Stomach smooth muscle (tissue), 2 donors: ENCODE results near the gene DIP2B.

Experiments used
- H3K27ac ChIP-seq: one replicate; pipeline ENCODE4 v1.7.0; 2013; ENCODE audit warnings: mild to moderate bottlenecking, low read length, inconsistent platforms
- H3K27me3 ChIP-seq, 2 donors: one replicate each; pipeline ENCODE4 v1.7.0; 2013; ENCODE audit warnings: low read length in 2 of 2; ENCODE audit not compliant: insufficient read depth in 2 of 2, control insufficient read depth in 1 of 2
- H3K36me3 ChIP-seq, 2 donors: one replicate each; pipeline ENCODE4 v1.7.0; 2013; ENCODE audit warnings: low read length in 2 of 2; ENCODE audit not compliant: control insufficient read depth in 2 of 2, insufficient read depth in 2 of 2
- H3K4me1 ChIP-seq: one replicate; pipeline ENCODE4 v1.7.0; 2013; ENCODE audit warnings: low read length; ENCODE audit not compliant: control insufficient read depth, insufficient read depth
- H3K4me3 ChIP-seq, 2 donors: one replicate each; pipeline ENCODE4 v1.7.0; 2013; ENCODE audit warnings: low read length in 2 of 2
- H3K9ac ChIP-seq, 2 donors: one replicate each; pipeline ENCODE4 v1.7.0; 2013; ENCODE audit warnings: low read length in 2 of 2, mild to moderate bottlenecking in 1 of 2
- H3K9me3 ChIP-seq, 2 donors: one replicate each; pipeline ENCODE4 v1.7.0; 2013; ENCODE audit warnings: low read length in 2 of 2; ENCODE audit not compliant: control insufficient read depth in 2 of 2
- donor health status: healthy.
- donor health status: Pancreatic carcinoma.

DIP2B gene

DNA sequence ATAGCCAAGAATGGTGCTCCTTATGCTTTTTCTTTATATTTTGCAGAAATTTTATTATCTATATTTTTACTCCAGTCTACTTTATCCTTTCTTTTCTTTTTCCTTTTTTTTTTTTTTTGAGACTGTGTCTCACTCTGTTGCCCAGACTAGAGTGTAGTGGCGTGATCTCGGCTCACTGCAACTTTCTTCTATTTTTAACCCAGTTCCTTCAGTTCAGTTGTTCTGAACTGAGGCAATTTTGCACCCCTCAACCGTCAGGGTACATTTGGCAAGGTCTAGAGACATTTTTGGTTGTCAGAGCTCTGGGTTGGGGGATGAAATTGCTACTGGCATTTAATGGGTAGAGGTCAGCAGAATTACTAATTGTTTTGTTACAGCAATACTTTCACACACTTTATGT lies 75.7 kb downstream of the DIP2B start:
- no peak overlapping the region for H3K27ac ChIP-seq

DNA sequence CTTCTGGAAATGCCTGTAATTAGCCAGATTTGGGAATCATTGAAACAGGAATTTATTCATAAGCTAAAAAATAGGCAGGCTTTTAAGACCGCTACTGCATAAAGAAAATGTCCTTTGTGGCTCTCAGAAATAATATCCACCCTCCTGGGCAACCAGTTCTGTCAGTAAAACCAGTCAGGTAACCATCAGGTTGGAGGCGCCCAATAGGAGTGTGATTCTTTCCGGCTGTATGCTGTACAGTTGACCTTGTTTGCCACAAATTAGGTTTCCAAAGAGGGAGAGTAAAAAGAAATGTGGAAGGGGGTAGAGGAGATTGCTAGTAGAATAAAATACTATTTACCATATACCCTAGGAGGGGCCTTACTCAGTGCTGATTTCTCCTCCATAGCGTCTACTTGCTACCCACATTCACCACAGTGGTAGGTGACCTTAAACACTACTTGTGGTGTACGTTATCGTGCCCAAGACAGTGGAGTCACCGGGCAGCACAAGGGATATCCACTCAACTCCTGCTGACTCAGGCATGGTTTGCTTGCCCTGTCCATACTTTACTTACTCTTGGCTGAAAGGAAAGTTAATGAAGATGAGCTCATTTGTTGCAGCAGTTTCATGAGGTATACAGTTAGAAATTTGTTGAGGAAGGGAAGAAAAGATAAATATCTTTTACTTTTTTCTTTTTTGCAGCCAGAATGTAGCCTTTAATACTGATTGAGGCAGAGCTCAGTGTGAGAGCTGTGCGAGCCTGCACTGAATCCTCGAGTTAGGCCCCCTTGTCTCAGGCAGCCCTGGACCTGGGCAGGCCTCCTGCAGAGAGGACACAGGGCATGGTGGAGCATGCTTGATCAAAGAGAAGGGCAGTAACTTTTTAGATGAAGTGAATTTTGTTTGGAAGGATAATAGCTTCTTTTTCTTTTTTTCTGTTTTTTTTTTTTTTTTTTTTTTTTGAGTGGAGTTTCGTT lies 76.7 kb downstream of the DIP2B start:
- Histone ChIP-seq H3K4me1 (no peaks in the 10 kb centered on the region), H3K9me3 (no peaks in the 10 kb centered on the region), H3K9ac (no peak overlapping the region), H3K36me3 (peaks cover 0 to 4% of the 10 kb centered on the region in 2 donors), H3K27ac (no peak overlapping the region), H3K4me3 (no peak overlapping the region), H3K27me3 (no peaks in the 10 kb centered on the region)

More for the DNA sequence above, 75.7 kb downstream of the DIP2B start:
- no peak overlapping the region for H3K9ac ChIP-seq
- H3K4me1 ChIP-seq: peaks cover 3% of the 10 kb centered on the region
- no peak overlapping the region for H3K4me3 ChIP-seq
- H3K36me3 ChIP-seq: peaks cover 0 to 4% of the 10 kb centered on the region in 2 donors
- no peaks in the 10 kb centered on the region for H3K9me3 ChIP-seq
- H3K27me3 ChIP-seq: no peaks in the 10 kb centered on the region

DNA sequence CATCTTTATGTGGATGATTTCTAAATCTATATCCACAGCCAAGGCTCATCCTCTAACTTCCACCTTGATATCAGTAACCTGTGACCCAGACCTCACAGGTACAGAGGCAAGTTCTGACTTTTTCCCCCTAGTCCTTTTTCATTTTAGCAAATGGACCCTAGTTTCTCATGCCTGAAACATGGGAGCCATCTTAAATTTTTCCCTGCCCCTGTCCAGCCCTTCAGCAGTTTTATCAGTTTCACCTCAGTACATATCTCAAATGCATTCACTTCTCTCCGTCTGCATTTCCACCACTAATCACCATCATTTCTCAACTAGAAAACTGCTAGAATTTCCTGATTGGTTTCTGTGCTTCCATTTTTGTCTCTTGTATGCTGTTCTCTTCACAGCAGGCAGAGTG lies 79.3 kb downstream of the DIP2B start:
- no peaks in the 10 kb centered on the region for H3K9me3 ChIP-seq
- H3K4me3 ChIP-seq: no peak overlapping the region
- no peak overlapping the region for H3K9ac ChIP-seq
- H3K27ac ChIP-seq: no peak overlapping the region
- no peaks in the 10 kb centered on the region for H3K4me1 ChIP-seq
- peaks cover 0 to 4% of the 10 kb centered on the region in 2 donors for H3K36me3 ChIP-seq
- H3K27me3 ChIP-seq: no peaks in the 10 kb centered on the region

DNA sequence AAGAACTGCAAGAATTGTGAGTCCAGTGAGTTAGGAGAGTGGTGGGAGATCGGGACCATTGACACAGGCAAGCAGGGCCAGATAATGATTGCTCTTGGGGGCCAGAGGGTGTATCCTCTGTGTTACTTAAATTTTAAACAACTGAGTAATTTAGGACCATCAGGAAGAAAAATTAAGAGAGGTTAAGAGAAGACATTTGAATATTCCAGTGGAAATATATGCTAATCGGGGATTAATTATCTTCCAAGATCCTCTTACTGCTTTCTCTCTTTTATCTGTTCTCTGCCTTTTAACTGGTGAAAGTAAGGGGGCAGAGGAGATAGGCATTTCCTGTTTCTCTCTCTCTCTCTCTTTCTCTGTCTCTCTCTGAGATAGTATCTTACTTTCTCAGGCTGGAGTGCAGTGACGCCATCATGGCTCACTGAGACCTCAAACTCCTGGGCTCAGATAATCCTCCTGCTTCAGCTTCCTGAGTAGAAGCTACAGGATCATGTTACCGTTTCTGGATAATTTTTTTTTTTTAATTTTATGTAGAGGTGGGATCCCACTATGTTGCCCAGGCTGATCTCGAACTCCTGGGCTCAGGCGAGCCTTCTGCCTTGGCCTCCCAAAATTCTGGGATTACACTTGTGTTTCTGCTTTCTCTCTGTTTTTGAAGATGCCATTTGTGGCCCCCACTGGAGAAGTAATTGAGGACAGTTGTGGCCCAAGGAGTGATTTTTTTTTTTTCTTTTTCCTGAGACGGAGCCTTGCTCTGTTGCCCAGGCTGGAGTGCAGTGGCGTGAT lies 85.1 kb downstream of the DIP2B start:
- H3K27me3 ChIP-seq: no peaks in the 10 kb centered on the region
- H3K9me3 ChIP-seq: no peaks in the 10 kb centered on the region
- H3K27ac ChIP-seq: no peak overlapping the region
- no peak overlapping the region for H3K4me3 ChIP-seq
- no peak overlapping the region for H3K9ac ChIP-seq
- H3K36me3 ChIP-seq: peaks cover 0 to 3% of the 10 kb centered on the region in 2 donors
- no peaks in the 10 kb centered on the region for H3K4me1 ChIP-seq

DNA sequence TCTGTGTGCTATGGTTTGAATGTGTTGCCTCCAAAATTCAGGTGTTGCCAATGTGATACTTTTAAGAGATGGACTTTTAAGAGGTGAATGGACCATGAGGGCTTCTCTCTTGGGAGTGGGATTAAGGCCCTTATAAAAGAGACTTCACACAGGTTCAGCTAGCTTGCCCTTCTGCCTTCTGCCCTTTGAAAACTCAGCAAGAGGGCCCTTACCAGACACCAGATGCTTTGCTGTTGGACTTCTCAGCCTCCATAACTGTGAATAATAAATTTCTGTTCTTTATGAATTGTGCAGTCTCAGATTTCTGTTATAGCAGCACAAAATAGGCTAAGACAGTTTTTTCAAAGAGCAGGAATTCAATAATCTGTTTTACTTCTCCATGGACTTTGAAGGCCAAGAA lies 86.1 kb downstream of the DIP2B start:
- no peaks in the 10 kb centered on the region for H3K4me1 ChIP-seq
- H3K27ac ChIP-seq: no peak overlapping the region
- H3K9ac ChIP-seq: no peak overlapping the region
- H3K4me3 ChIP-seq: no peak overlapping the region
- no peaks in the 10 kb centered on the region for H3K36me3 ChIP-seq
- H3K9me3 ChIP-seq: no peaks in the 10 kb centered on the region
- no peaks in the 10 kb centered on the region for H3K27me3 ChIP-seq

DNA sequence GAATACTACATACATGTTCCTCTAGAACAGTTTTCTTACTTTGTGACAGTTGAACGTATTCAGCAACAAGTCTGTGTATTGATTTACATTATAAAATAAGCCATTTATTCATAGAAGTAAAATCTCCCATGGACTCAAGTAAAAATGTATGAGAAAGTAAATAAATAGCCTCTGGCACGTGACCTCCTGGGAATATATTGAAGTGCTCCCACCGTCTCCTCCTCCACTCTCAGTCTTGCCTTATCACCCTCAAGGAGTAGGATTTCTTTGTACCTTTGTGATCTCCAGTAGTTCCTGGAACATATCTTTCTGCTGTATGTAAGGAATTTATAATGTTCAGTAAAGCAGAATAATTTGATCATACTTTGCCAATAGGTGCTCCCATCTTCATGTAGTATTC lies 90.9 kb downstream of the DIP2B start:
- H3K9ac ChIP-seq: no peak overlapping the region
- H3K4me1 ChIP-seq: peaks cover 3% of the 10 kb centered on the region
- no peak overlapping the region for H3K4me3 ChIP-seq
- H3K9me3 ChIP-seq: no peaks in the 10 kb centered on the region
- no peaks in the 10 kb centered on the region for H3K36me3 ChIP-seq
- H3K27me3 ChIP-seq: no peaks in the 10 kb centered on the region
- no peak overlapping the region for H3K27ac ChIP-seq

DNA sequence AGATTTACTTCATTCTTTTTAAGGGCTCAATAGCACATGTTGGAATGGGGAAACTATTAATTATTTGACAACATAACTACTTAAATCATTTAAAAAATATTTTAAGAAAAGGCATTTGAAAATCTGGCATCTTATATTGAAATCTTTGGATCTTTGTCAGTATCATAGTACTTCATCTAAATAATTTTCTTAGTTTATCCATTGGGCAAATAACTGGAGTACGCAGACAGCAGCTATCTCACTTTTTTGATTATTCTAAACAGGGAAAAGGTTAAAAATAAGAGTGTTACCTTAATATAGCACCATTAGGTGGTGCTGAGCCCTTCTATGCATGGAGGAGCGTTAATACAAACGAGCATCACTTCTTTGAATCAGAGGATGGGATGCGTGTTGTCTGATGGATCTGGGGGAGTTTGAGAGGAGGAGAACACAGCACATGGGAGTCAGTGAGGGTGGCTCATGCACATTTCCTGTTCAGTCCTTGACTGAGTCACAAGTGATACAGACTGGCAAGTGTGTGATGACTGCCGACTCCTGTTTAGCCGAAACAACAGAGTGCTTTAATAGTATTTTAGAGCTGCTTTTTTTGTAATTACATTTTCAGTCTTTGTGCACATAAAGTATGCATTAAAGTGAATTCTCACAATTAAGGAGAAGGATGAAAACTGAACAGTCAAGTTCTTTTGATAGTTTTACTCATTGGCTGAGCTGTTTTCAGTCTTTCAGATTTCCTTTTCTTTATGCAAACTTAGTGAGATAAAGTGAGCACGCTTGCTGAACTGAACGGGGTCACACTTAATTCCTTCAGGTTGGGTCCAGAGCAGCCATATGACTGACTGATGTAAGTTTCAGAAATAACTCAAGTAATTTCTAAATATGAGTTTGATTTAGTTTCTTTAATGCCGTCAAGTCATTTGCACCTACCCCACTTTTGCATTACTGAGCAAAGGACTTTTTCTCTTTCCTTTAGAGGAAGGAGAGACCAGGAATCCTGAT lies 92.7 kb downstream of the DIP2B start:
- H3K9ac ChIP-seq: no peak overlapping the region
- no peaks in the 10 kb centered on the region for H3K27me3 ChIP-seq
- H3K27ac ChIP-seq: no peak overlapping the region
- H3K4me3 ChIP-seq: no peak overlapping the region
- H3K4me1 ChIP-seq: peaks cover 3% of the 10 kb centered on the region
- no peaks in the 10 kb centered on the region for H3K9me3 ChIP-seq
- no peaks in the 10 kb centered on the region for H3K36me3 ChIP-seq

DNA sequence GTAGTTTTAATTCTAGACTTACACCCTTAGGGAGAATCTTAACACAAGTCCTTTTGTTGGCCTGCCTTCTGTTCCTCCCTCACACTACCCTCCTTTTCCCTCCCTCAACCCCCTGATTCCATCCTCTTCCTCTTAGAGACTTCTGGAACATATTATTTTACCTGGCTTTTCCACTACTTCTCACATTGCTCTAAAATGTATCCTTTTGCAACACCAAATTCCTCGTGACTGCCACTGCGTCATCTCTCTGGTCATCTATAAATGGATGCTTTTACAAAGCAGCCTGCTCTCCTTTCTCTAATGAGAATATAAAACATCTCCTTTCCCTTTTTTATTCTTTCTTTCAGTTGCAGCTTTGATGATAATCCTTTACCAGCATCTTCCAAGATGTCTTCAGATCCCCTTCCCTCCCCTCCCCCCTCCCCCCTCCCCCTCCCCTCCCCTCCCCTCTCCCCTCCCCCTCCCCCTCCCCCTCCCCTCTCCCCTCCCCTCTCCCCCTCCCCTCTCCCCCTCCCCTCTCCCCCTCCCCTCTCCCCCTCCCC lies 93.6 kb downstream of the DIP2B start:
- H3K9ac ChIP-seq: no peak overlapping the region

DNA sequence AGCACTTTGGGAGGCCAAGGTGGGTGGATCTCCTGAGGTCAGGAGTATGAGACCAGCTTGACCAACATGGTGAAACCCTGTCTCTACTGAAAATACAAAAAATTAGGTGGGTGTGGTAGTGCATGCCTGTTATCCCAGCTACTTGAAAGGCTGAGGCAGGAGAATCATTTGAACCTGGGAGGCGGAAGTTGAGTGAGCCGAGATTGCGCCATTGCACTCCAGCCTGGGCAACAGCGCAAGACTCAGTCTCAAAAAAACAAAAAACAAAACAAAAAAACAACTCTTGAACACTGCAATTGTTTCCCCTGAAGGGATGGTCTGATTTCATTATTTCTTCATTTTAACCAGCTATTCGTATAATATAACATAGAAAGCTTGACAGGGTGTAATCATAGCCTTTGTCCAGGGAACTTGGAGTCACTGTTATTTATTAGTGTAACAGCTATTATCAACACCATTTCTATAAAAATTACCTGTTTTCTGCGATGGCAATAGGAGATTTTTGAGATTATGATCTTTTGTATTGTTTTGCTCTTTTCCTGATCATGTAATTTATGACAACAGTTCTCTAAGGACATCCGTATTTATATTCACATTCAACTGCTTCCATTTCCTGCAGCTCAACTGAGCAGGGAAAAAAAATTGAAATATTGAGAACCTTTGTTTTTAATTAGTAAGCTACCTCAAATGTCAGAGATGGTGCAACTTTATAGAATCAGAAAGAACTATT lies 94.7 kb downstream of the DIP2B start:
- Histone ChIP-seq H3K36me3 (no peaks in the 10 kb centered on the region), H3K4me1 (peaks cover 6% of the 10 kb centered on the region), H3K27ac (no peak overlapping the region), H3K4me3 (no peak overlapping the region), H3K9me3 (no peaks in the 10 kb centered on the region), H3K27me3 (no peaks in the 10 kb centered on the region), H3K9ac (no peak overlapping the region)

More for the DNA sequence above, 93.6 kb downstream of the DIP2B start:
- Histone ChIP-seq H3K36me3 (no peaks in the 10 kb centered on the region), H3K4me1 (peaks cover 3% of the 10 kb centered on the region), H3K27me3 (no peaks in the 10 kb centered on the region), H3K27ac (no peak overlapping the region), H3K4me3 (no peak overlapping the region), H3K9me3 (no peaks in the 10 kb centered on the region)
